GM12874 (cell line): ENCODE results near the gene TCF7L2.

Experiments used
- TF ChIP-seq, protein P1 (sequence below): IDR thresholded peaks from 2 replicates; pipeline ENCODE4 v1.5.1; 2011; ENCODE audit warnings: low read depth, mild to moderate bottlenecking, control low read depth, low read length, moderate library complexity; ENCODE audit not compliant: insufficient read depth

Gene TCF7L2

DNA sequence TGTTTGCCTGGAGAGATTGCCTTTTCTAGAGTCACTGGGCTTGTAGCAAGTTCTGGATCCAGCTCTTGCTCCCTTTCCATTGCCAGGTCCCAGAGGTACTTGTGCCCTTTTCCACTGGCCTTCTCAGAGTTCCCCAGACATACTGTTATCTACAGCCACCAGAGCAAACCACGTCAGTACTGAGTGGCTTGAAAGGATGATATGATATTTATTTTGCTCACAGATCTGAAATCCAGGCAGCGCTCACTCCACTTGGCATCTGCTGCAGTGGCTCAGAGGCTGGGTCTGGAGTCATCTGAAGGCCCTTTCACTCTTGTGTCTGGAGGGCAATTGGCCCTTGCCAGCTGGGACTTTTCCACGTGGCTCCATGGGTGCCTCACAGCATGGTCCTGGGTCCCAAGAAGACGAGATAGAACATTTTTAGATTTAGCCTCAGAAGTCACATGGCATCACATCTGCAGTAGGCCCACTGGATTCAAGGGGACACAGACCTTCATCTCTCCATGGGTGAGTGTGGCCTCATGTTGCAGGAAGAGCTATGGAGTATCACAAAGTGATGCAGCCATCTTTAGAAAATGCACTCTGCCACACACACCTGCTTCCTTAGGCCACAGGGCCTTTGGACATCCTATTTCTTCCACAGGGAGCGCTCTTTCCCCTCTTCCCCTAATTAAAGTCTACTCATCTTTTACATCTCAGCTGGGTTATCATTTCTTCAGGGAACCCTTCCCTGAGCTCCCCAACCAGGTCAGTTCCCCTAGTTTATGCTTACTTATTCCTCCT, 22.9 kb upstream of the TCF7L2 start:
- TF ChIP-seq, protein P1, sequence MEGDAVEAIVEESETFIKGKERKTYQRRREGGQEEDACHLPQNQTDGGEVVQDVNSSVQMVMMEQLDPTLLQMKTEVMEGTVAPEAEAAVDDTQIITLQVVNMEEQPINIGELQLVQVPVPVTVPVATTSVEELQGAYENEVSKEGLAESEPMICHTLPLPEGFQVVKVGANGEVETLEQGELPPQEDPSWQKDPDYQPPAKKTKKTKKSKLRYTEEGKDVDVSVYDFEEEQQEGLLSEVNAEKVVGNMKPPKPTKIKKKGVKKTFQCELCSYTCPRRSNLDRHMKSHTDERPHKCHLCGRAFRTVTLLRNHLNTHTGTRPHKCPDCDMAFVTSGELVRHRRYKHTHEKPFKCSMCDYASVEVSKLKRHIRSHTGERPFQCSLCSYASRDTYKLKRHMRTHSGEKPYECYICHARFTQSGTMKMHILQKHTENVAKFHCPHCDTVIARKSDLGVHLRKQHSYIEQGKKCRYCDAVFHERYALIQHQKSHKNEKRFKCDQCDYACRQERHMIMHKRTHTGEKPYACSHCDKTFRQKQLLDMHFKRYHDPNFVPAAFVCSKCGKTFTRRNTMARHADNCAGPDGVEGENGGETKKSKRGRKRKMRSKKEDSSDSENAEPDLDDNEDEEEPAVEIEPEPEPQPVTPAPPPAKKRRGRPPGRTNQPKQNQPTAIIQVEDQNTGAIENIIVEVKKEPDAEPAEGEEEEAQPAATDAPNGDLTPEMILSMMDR = no peak

DNA sequence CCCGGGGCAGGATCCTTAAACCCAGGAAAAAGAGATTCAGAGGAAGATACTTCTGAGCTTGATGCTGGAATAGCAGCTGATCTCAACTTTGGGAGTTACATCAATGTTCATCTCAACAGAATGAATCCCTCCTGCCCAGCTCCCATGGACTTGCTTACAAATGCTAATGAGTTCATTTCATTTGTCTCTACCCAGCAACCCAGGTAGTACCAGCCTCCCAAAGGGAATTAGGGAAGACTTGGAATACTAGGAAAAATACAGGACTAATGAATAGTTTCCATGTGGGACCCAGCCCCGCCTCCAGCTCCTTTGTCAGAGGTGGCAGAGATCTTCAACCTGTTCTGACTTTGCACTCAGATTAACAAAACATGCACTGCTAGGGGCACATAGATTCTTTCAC, 22.1 kb upstream of the TCF7L2 start:
- TF ChIP-seq, protein P1 = no peak

DNA sequence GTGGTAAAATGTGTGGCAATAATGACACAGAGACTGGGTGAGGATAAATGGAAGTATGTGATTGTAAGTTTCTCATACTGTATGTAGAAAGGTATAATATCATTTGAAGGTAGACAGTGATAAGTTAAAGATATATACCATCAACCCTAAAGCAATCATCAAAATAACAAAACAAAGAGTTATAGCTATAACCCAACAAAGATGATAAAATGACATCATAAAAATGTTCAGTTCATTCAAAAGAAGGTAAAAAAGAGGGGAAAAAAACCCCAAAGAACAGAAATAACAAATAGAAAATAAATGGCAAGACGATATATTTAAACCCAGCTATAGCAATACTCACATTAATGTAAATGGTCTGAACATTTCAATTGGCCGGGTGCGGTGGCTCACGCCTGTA, 17.4 kb upstream of the TCF7L2 start:
- TF ChIP-seq, protein P1 = no peak

DNA sequence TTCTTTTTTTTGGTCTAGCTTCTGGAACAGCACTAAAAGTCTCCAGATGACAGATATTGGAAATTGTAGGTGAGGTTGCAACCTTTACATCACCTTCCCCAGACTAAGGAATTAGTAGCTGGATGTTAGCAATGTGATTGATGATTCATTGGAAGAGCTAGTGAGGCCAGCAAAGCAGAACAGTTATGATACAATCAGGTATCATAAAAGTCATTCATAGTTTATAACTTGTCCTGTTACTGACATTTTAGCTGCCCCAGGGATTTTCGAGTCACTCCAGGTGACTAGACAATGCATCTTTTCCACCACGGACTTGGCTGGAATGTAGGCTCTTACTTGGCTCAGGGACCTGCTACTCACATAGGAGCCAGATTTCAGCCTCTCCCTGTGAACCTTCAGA, 15.9 kb upstream of the TCF7L2 start:
- TF ChIP-seq, protein P1 = no peak

DNA sequence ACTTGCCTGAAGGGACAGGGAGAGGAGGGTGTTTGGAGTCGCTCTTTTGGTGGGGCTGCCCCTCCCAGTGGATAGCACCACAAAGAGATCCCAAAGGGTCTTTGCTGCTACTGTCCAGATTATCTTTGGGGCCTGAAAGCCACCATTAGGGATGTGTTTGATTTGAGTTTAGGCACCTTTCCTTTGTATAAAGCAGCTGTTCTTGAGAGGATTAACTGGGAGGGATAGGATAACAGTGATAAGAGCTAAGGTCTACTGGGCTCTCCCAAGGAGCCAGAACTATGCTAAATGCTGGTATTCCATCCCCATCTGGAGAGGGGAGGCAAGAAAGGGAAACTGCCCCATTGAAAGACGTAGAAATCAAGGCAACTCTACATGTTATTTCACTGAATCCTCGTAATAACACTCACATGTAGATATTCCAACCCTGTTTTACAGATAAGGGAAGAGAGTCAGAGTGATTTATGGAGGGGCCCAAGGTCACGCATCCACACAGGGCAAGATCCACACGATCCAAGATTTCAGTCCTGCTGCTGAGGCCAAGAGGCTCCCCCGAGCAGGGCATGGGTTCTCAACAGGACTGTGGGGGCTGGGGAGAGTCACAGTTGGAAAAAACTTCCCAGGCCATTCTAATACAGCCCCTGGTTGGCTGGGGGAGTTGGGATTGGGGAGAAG, 11.1 kb upstream of the TCF7L2 start:
- TF ChIP-seq, protein P1 = no peak

DNA sequence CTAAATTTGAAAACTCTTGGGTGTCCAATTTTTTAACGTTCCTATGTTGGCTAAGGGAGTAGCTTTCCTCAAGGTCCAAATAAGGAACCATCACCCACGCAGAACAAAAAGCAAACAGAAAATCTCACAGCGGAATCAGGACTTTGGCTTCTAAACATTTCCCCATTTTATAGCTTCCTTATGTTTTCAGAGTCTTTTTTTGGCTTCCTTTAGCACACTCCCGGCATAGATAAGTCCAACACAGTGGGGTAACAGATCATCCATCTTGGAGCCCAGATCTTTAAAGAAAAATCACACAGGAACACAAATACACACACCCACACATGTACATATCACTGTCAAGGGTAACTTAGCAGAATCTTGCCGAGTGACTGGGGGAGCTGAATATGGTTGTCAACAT, 4.2 kb upstream of the TCF7L2 start:
- TF ChIP-seq, protein P1 = no peak

DNA sequence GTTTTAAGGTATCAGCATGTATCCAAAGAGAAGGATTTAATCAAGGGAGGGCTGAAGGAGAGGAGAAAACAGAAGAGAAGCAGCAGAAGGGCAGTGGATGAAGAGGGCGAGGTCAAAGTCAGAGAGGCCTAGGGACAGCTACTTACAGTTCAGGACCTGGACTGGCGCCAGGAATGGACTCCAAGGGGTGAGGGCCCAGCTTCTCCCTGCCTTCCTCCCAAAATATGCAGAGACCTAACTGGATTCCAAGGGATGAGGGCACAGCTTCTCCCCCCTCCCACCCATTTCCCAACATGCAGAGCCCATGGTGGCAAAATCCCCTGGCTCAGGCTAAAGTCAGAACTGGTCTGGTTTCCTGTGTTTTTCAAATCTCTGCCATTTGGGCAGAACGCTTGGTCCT, 3.4 kb upstream of the TCF7L2 start:
- TF ChIP-seq, protein P1 = no peak
